Left cardiac atrium (tissue), 4 donors: ENCODE measurements around the gene RAG2. TPM values are rescaled to one million over a fixed set of nuclear protein-coding genes. Genes with fewer than 3 reads are reported as not detected.

Source experiments
- ATAC-seq, 2 donors: fragments of 200-7000 bp; cut with Tn5 transposase; one replicate each; pipeline ENCODE4 v1.9.1; 2020; ENCODE audit warnings: mild to moderate bottlenecking in 2 of 2, moderate library complexity in 2 of 2
- DNase-seq: peaks from one replicate; pipeline ENCODE4 v3.0.0-alpha.2; 2020
- intact Hi-C, 2 donors: fragments of 100-400 bp; cut with DNase I; formaldehyde crosslinking; loops; one replicate each; pipeline versions ENCODE4 v1.14.1 to v1.15.1; 2022 to 2023
- long read RNA-seq: library from polyadenylated mRNA; unstranded; transcript quantifications from one replicate; pipeline ENCODE4 v2.0.0, GENCODE V29; 2021
- total RNA-seq, 2 donors: library from RNA; stranded (reverse); fragmentation: NEBNext Ultra II Directional; extraction: Animal tissue kit (Norgen Biotek cat#: 25700); gene quantifications; one replicate each; pipeline ENCODE4 v1.2.1, GENCODE V29; 2021
- donor health status: DM: no; HTN: yes; CAD: no.
- donor health status: DM: no; HTN: yes; CAD: no; lungs with severe emphysema.
- donor health status: DM: yes; HTN: yes; CAD: no.
- donor health status: Dilated cardiomyopathy.

Gene RAG2
- total RNA-seq, result not detected
- long read RNA-seq, result 0 reads

DNA sequence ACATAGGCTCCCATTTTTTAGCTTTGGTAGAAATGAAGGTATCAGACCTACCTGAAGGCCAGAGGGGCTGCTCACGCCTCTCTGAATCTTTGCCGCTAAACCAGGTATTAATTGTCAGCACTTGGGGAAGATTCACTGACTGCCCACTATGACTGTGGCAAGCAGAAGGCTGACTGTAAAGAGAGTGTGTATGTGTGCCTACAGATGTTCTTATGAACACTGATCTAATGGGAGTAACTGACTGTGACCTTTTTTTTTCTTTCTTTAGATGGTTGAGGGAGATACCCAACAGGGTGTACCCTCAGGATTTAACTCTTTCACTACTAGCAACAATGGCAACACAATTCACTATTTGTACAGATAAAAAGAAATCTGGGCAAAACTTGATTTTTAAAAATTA, at the start of gene RAG2:
TSS of gene RAG2 (minus strand) at position 186 of the 400 bp plus-strand sequence. CDS start 4,068 bp downstream, outside the sequence.
- no peak for ATAC-seq
- intact Hi-C loops, result no loop called here
- DNase-seq, result no peak

DNA sequence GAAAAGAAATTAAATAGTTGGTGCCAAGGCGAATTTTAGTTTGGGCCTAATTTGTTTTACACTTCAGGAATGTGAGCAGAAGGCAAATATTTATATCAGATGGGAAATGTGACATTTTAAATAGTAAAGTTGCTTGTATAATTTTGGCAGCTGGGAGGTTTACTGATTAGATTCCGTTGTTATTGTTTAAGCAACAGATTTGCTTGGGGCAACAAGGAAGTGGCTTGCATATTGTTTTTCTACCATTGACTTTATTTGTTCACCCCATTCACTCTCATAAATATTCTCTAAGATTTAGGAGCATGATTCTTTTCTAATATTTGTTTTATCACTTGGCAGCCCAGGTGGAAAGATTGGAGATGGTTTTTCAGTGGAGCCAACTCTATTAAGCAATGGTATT, 40.5 kb upstream of the RAG2 start:
- ATAC-seq (no peak), DNase-seq (no peak)
- intact Hi-C loops, result no loop called here

DNA sequence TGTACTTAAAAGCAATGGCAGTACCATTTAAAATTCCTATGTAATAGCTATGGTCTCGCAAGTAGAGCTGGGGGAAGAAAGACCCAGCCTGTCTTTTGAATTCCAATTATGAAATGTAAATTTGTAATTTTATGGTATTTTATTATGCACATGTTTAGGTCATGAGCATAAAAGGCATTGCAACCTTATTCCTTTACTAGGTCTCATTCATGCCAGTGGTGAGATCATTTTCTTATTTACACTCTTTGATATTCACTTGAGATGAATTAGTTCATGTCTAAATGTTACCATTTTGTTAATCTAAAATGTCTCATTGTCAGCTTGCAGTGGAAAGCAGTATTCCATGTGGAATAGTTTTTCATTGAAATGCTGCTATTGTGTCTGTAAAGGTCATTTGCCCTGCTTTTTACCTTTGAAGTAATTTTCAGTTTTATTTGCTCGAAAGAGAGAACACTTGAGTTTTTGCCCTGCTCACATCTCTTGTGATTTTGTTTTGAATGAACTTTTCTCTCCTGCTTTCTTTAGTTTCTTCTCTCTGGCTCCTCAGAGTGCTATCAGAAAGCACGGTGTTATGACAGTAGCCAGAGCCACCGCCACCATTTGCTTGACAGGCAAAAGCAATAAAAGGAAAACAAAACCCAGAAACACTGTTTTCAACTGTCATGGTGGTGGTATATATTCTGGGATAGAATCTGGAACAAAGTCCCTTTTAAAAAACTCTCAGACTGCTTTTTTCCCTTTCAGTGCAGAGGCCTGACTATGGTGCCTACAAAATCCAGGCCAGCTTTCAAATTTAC, 37.2 kb upstream of the RAG2 start:
- intact Hi-C loops, result no loop called here
- DNase-seq, result no peak
- ATAC-seq, result no peak

DNA sequence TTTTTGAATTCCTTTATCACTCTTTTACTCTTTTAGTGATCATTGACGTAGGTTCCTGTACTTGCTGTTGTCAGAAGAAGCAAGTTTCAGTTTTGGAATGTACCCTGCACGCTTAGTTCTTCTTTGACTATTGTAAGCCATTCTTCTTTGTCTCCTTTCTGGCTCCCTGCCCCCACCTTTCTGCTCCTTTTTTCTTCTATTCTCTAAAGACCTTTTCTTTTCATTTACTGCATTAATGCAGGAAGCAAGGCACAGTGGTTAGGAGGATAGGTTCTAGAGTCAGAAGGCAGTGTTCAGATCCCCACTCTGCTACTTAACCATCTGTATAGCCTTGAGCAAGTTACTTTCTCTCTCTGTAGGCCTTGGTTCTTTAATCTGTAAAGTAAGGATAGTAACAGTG, 33.7 kb upstream of the RAG2 start:
- no peak for DNase-seq
- ATAC-seq, result no peak
- intact Hi-C loops, result no loop called here

DNA sequence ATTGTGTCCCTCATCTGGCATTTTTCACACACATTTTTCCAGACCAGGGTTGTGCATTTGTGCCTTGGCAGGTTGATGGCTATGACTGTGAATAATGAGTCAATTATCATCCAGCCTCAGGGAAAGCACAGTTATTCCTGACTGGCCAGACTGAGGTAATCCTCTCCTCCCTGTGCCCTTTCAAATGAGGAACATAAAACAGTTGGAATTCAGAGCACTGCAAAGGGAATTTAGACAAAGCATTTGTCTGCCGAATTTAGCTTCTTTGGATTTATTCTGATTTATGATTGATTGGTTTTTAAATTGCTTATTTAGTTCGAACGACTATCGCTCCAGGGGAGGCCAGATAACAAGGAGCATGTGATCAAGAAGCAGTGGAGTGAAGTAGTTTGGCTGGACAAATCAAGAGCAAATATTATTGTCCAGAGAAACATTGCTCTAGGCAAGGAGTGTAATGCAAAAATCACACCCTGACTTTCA, 30.8 kb upstream of the RAG2 start:
- ATAC-seq (no peak), DNase-seq (no peak)
- intact Hi-C loops, result no loop called here

DNA sequence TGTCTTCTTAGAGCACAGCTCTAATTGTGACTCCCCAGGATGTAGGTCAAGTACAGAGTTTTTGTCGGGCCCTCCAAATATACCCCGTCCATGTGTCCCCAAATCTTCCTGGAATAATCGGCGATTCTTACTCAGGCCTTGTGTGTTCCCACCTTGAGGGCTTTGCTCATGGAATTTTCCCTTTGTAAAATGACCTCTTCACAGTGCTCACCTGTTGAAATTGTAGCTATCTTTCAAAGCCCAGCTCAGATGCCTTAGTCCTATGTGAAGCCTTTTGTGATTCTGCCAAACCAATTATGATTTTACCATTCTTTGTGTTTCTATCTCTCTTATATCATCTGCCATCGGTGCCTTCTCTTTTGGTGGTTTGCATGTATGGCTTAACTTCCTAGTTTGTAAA, 30.1 kb upstream of the RAG2 start:
- DNase-seq, result no peak
- ATAC-seq, result no peak
- intact Hi-C loops, result no loop called here

DNA sequence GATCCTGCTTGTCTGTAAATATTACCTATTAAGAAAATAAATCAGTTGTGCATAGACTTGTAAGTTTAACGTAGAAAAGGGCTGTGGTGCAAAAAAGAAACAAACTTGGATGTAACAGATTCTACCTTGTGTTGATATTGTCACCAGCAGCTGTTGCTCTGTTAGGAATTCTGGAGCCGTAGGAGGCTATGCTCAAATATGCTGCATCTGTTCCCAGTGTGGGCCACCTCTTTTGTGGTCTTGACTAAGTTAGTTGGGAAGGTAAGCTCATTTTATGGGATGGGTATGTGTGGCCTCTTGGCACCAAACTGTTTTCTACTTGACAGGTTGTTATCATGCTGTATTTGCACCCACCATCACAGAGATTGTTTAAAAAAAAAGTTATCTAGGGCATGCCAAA, 29.4 kb upstream of the RAG2 start:
- intact Hi-C loops, result no loop called here
- ATAC-seq (no peak), DNase-seq (no peak)

DNA sequence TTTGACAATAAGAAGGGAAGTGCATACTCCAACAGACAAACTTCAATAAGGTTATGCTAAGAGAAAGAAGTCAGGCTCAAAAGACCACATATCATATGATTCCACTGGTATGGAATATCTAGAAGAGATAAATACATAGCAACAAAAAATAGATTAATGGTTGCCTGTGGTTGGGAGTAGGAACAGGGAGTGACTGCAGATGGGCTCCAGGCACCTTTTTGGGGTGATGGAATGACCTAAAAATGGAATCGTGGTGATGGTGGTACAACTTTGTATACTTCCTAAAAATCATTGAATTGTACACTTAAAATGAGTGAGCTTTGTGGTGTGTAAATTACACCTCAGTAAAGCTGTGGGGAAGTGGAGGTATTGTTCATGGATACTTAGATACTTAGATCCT, 29.0 kb upstream of the RAG2 start:
- ATAC-seq (no peak), DNase-seq (no peak)
- intact Hi-C loops, result no loop called here

DNA sequence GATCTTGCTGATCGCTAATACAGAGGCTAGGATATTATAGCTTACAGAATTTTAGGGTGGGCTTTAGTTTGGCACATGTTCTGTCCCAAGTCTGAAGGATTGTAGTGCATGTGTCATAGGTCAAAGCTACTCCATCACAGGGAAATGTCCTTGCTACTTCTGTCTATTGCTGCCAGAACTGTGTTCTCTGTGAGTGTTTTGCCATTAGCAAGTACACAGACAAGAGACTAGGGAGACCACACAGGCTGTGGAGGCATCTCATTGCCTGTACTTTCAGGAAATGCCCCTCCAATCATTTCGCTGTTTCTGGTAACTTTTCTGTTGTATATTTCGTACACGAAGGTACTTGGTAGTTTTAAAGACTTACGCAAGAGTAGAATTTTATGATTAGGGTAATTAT, 25.5 kb upstream of the RAG2 start:
- DNase-seq (no peak), ATAC-seq (no peak)
- intact Hi-C loops, result loop anchor here in 1 of 2 donors (5.0 kb wide), 1 partner anchor 56 kb away; the partner anchor contains the start of gene RAG1

DNA sequence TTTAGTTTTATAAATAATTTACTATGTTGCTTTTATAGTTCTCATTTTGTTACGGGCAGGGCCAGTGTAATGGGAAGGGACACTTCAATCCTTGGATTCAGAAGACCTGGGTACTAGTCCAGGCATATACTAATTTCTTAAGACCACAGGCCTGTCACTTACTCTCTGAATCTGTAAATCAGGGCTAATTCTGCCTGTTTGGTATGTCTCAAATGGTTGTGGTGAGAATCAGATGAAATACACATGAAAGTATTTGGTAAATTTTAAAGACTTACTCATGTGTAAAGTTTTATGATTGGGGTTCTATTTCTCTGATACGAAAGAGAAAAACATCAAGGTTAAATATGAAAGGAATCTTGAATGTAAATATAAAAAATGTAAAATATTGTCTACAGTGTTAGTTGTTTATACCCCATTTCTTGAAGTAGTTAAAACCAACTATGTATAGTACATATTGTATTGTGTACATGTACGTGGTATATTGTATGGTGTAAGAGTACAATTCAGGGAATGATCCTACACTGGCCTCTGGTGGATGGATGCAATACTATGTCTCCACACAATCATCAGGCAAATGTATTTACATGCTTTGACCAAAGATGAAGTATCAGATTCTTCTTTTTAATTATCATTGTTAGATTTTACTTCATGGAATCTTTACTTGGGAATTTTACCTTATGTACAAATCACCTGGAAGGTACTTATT, 24.5 kb upstream of the RAG2 start:
- intact Hi-C loops, result loop anchor here in 1 of 2 donors (5.0 kb wide), 1 partner anchor 55 kb away; the partner anchor contains the start of gene RAG1
- no peak for DNase-seq
- ATAC-seq, result peak; percentile 44 to 47

DNA sequence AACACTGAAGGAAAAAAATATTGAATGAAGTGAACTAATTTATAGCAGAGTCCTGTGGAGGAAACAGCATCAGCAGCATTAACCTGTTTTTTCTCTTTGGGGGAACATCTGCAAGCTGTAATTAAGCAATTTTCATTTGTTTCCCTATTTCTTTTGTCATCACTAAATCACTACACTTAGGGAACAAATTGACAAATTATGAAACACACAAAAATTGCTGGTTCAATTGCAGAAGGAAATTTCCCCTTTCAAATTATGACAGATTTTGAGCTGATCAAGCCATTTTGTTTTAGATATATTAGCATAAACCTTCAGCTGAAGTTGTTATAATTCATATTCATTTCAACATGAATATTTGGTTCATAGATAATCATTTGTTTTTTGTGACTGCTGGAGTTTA, 22.2 kb upstream of the RAG2 start:
- ATAC-seq, result no peak
- DNase-seq, result no peak
- intact Hi-C loops, result loop anchor here in 1 of 2 donors (5.0 kb wide), 1 partner anchor 53 kb away; the partner anchor contains the start of gene RAG1

DNA sequence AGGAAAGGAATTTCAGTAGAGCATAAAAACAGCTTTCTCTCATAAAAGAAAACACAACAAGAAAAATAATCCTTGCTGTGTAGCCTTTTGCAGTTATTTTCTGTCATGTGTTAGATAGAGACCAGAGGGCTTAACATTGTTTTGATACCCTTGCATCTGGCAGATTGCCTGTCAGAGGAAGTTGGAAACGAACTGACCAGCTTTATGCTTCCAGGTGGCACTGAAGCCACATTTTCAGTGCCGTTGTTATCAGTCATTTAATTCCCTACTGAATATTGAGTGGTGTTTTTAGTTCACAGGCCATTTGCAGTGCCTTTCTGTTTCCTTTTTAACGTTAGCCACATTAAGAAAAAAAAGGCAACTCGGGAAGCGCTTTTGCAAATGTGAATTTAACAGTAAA, 21.5 kb upstream of the RAG2 start:
- DNase-seq, result no peak
- intact Hi-C loops, result no loop called here
- peak in 1 of 2 donors; percentile 19 for ATAC-seq

DNA sequence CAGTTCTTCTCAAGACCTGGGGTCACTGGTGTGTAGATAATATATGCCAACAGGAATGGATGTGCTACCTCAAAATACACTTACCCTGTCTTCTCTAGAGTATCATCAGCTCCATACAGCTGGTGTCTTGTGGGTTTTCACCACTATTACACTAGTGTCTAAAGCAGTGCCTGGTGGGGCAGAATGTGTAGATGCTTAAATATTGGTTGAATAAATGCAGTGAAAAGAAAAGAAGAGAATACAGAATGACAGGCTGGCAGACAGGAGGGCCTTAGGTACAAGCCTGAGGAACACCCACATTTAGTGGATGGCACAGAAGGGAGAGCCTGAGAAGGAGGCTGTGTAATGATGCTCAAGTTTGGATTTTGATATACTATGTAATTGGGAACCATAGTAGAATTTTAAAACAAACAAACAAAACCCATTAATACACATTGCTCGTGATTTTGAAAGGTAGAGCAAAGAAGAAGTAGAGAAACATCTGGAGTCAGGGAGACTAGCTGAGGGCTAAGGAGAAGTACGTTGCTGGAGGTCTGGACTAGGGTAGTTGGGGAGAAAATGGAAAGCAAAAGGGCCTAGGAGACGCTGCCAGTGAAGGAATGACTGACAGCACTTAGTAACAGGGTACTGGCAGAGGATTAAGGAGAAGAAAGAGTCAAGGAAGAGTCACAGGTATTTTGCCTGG, 20.5 kb upstream of the RAG2 start:
- ATAC-seq, result no peak
- intact Hi-C loops, result no loop called here

DNA sequence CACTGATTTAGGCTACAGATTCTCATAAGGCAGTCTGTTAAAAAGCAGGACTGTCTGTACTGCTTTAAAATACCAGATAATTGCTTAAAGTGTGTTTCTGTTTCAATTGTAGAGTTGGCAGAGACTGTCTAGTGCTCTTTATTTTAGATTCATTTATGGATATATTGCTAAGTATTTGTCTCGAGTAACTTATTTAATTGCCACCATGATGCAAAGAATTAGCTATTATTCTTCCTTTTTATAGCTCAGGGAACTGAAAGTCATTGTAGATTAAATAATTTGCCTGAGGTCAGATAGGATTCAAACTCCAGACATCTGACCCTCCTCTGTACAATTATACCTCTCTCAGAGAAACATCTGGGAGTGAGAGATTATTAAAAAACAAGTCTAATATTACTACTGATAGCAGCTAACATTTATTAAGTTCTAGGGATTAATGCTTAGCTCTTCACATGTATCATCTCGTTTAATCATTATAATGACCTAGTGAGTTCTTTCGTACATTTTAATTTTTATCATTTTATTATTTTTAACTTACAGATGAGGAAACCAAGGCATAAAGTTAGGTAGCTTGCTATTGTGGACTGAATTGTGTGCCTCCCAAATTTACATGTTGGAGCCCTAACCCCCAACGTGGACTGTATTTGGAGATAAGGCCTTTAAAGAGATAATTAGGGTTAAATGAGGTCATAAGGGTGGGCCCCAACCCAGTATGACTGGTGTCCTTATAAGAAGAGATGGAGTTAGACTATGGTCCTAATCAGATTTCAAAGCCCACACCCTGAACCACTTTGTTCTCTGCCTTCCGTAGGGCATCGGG, 19.7 kb upstream of the RAG2 start:
- ATAC-seq (no peak), DNase-seq (no peak)
- intact Hi-C loops, result no loop called here

More for the DNA sequence above, 20.5 kb upstream of the RAG2 start:
- DNase-seq, result no peak

DNA sequence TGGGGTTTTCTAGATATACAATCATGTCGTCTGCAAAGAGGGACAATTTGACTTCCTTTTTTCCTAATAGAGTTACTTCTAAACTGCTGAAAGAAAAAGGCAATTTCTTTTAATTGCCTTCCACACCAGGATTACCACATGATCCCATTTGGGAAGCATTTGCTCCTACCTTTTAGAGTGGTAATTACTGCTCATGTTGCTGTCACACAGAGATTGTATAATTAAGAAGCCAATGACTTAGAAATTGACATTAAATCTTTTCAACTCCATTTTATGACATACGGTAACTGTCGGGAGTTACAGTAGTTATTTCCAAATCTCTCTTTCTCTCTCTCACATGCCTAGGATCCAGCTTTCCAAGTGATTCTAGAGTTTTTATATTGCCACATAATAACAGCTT, 17.8 kb upstream of the RAG2 start:
- no peak for ATAC-seq

DNA sequence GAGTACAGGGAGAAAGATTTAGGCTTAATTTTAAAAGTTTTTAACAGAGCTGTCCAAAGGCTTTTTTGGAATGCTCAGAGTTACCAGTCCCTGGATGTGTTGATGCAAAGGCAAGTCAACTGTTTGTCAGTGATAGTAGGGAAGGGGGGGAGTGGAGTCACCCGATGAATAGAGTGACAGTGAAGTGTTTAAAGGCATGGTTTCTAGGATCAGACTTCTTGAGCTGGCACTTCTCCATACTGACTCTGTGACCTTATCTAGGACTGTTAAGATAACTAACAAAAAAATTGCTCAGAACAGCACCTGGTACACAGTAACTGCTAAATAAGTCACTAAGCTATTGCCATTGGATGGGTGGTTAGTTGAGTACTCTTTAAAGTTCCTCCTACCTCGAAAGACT, 11.3 kb upstream of the RAG2 start:
- ATAC-seq (no peak), DNase-seq (no peak)
- intact Hi-C loops, result no loop called here

More for the DNA sequence above, 17.8 kb upstream of the RAG2 start:
- DNase-seq, result no peak
- intact Hi-C loops, result no loop called here

DNA sequence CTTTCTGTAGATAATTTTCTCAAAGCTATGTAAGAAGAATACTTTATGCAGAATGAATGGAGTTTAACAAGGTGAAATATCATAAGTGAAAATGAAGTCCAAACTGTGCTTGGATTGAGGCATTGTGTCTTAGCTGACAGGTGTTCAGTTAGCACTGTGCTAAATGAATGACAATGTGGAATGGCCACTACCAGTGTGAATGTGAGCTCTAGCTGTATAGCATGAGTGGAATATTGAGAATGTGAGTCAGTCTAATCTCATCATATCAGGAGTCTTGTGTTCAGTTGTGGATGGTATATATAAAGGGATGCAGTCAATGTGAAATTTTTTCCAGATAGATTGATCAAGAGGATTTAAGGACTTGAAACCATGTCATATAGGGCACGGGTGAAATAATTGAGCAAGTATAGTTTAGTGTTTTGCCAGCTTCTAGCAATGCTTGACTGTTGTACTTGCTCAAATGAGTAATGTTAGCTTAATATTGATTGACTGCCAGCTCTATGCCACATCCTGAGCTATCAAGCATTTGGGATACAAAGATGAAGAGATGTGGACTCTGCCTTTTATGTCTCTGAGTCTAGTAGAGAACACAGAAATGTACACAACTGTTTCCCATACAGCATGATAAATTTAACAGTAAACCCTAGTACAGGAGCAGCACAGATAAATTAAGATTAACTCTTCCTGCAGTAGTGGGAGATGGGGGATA, 10.6 kb upstream of the RAG2 start:
- intact Hi-C loops, result no loop called here
- ATAC-seq, result no peak
- no peak for DNase-seq
